Measurements from ENCODE around the gene TMEM158. TPM values are rescaled to one million over a fixed set of nuclear protein-coding genes. Genes with fewer than 3 reads are reported as not detected.

Gene TMEM158
- total RNA-seq, 1 experiment from 2014 or later = 25.8 TPM

GRCh38 chr3:45224824-45225464, 1.1 kb downstream of the TMEM158 start:
- Histone ChIP-seq H3K9me3 (ENCODE audit: control insufficient read depth in 1 of 2, insufficient read depth in 1 of 2, low read depth in 1 of 2, low read length in 2 of 2) (no peaks in the 10 kb centered on the region), H3K27ac (ENCODE audit: low read depth, low read length) (peak overlapping the region; percentile 52; the same call in 1 of the 2 replicates), H3K9me2 (ENCODE audit: insufficient read depth) (no peaks in the 10 kb centered on the region), H3K4me3 (replicated peaks in 1 of 2; ENCODE audit: low read depth in 1 of 2, low read length in 2 of 2) (peak overlapping the region; percentile 66 to 68), H4K20me1 (ENCODE audit: insufficient read depth) (no peaks in the 10 kb centered on the region), H3K4me2 (ENCODE audit: low read length) (peak overlapping the region; percentile 96), H3K27me3 (ENCODE audit: insufficient read depth, low read length) (peaks cover 2% of the 10 kb centered on the region; the same call in 1 of the 2 replicates), H3K4me1 (ENCODE audit: control insufficient read depth in 1 of 2, insufficient read depth in 2 of 2, low read length in 2 of 2) (peaks cover 17 to 29% of the 10 kb centered on the region in 2 experiments), H3K36me3 (ENCODE audit: control insufficient read depth in 1 of 2, insufficient read depth in 2 of 2, low read length in 2 of 2) (no peaks in the 10 kb centered on the region), H3K9ac (ENCODE audit: low read length) (peak overlapping the region; percentile 67), H2AFZ (ENCODE audit: low read depth, low read length, poor library complexity, severe bottlenecking) (peak overlapping the region; percentile 78), H3K79me2 (ENCODE audit: insufficient read depth, low read length) (no peaks in the 10 kb centered on the region)
- TF ChIP-seq RAD21 (IDR thresholded peaks at IDR 0.05; ENCODE audit: low read depth) (peak; percentile 83), EGR1 (IDR thresholded peaks at IDR 0.05; ENCODE audit: low read depth) (no peak), POLR2AphosphoS5 (IDR thresholded peaks at IDR 0.05; ENCODE audit: low read depth, low read length) (0 out of 2 replicates have a peak, but pooled peaks have one; percentile 23), SRF (IDR thresholded peaks at IDR 0.05; ENCODE audit: low read depth) (no peak), ELF1 (IDR thresholded peaks at IDR 0.05; ENCODE audit: borderline replicate concordance, low read depth) (no peak), CEBPB (IDR thresholded peaks at IDR 0.05; ENCODE audit: low read depth) (no peak), REST (IDR thresholded peaks at IDR 0.05; ENCODE audit: low read depth) (no peak), FOSL1 (IDR thresholded peaks at IDR 0.05; ENCODE audit: low read depth) (no peak), ZNF274 (IDR thresholded peaks at IDR 0.05; ENCODE audit: low read depth, low read length) (no peak), CTCF (IDR thresholded peaks at IDR 0.05 in 2 of 3, conservative IDR thresholded peaks at IDR 0.05 in 1 of 3; ENCODE audit: borderline replicate concordance in 1 of 3, insufficient read depth in 1 of 3, low read depth in 2 of 3, low read length in 2 of 3) (peak; percentile 34 to 46 (median 43); a peak in 5 of 6 replicates), POLR2A (IDR thresholded peaks at IDR 0.05; ENCODE audit: borderline replicate concordance, extremely low read depth, insufficient read depth, insufficient read length) (no peak), ZFX (IDR thresholded peaks at IDR 0.05) (no peak)
- TF ChIP-seq, protein P1, sequence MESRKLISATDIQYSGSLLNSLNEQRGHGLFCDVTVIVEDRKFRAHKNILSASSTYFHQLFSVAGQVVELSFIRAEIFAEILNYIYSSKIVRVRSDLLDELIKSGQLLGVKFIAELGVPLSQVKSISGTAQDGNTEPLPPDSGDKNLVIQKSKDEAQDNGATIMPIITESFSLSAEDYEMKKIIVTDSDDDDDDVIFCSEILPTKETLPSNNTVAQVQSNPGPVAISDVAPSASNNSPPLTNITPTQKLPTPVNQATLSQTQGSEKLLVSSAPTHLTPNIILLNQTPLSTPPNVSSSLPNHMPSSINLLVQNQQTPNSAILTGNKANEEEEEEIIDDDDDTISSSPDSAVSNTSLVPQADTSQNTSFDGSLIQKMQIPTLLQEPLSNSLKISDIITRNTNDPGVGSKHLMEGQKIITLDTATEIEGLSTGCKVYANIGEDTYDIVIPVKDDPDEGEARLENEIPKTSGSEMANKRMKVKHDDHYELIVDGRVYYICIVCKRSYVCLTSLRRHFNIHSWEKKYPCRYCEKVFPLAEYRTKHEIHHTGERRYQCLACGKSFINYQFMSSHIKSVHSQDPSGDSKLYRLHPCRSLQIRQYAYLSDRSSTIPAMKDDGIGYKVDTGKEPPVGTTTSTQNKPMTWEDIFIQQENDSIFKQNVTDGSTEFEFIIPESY (IDR thresholded peaks at IDR 0.05; ENCODE audit: extremely low read depth, insufficient replicate concordance, low read length) = no peak
- TF ChIP-seq, protein P2, sequence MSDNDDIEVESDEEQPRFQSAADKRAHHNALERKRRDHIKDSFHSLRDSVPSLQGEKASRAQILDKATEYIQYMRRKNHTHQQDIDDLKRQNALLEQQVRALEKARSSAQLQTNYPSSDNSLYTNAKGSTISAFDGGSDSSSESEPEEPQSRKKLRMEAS (IDR thresholded peaks at IDR 0.05) = peak; percentile 45; the same call in 1 of the 2 replicates
- ChIA-PET POLR2A (interaction anchor here (1.2 kb wide), 1 partner anchor 184 kb away, joined by 4 read pairs; no protein-coding TSS in a partner anchor), RAD21 (ENCODE audit: low non-redundant PET in 1 of 2, low total read pairs in 2 of 2, uncharacterized antibody in 2 of 2, unreplicated experiment in 2 of 2) (interaction anchor here in 1 of 2 experiments (1.1 to 1.4 kb wide), 2 partner anchors 101 to 283 kb away, joined by 3 to 4 read pairs; no protein-coding TSS in a partner anchor), CTCF (interaction anchor here (1.3 to 3.0 kb wide), 8 partner anchors 9 to 435 kb away, joined by 3 to 17 read pairs (median 6); no protein-coding TSS in a partner anchor)
- no TSS peak for BruUV-seq (replicated peaks)
- intact Hi-C loops (cut with micrococcal nuclease) = loop anchor here (1.0 to 10.0 kb wide), 4 partner anchors 274 to 700 kb away; no protein-coding TSS in a partner anchor
- DNase-seq (ENCODE audit: low read depth, low spot score) (no peak), ATAC-seq (peak; percentile 69)

All from HCT116 (cell line).